ENCODE data around the gene MED12L. TPM values are rescaled to one million over a fixed set of nuclear protein-coding genes. Genes with fewer than 3 reads are reported as not detected.

MED12L gene
- 0.43 TPM for total RNA-seq

DNA sequence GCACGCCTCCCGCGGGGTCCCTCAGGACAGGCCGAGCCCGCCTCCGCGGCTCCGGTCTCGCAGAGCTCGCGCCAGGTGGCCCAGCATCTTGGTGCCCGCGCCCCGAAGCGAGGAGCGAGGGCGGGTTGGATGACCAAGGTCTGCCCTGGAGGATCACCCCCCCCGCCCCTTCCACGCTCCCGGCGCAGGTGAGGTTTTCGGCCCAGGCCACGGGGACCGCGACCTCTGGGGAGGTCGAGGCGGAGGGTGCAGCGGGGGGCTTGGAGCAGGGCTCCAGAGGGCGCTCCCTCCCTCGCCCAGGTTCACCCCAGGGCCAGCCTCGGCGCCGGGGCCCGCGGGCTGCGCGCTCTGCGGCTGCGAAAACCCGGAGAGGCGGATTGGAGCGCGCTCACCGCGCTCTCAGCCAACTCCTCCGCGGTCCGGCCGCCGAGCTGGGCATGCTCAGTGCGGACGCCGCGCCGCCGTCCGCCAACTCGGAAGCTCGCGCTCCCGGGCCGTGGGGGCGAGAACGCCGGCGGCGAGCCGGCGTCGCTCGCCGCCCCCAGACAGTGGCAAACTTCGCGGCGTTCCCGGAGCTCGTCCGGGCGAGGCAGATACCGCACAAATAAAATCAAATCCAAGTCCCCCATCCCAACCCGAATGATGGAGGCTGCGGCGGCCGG lies at the start of gene MED12L:
Gene MED12L (plus strand): TSS at position 438 of the 662 bp plus-strand sequence. CDS start 1,263 bp downstream, outside the sequence.
- Histone ChIP-seq H3K9me3 (no peaks in the 10 kb centered on the region), H3K4me3 (peak within 1 kb of the TSS; percentile 65 to 67), H3K27me3 (no peaks in the 10 kb centered on the region), H3K4me1 (no peaks in the 10 kb centered on the region), H3K36me3 (no peaks in the 10 kb centered on the region), H3K27ac (peak within 1 kb of the TSS in 1 of 2 donors; percentile 62)
- DNase-seq (ENCODE audit: low spot score in 2 of 2), result peak in 1 of 2 donors; percentile 70
- intact Hi-C loops (cut with DNase I), result loop anchor here (10.0 kb wide), 1 partner anchor 361 kb away; no protein-coding TSS in a partner anchor
- TF ChIP-seq CTCF (IDR thresholded peaks at IDR 0.05), result peak in 1 of 3 experiments; percentile 4

DNA sequence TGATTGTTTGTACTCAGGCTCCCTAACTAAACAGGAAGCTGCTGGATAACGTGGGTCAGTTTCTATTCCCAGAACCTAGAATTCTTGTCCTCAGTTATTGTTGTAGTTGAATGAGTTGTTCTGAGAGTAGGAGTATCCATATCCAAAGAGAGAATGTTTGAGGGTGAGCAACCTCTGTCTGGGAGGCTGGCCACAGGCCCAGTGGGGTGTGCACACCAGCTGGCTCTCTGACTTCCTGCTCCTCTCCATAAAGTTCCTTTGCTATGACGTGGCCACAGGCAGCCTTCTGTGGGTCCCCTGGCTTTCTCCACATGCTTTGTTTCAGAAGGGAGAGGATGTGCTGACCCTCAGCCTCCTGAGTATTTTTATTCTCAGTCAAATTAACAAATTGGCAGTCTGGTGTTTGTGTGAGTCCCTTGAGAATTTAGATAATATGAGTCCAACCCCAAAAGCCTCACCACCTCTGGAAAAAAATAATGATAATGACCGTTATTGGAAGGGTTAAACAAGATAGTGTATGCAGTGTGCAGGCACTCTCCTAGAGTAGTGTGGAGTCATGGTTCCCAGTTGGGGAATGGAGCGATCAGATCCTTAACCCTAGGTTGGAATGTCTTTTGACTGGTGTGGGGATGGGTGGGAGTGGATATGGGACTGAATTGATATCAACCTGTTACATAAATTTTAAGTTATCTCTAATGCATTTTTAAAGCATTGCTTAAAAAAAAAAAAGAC lies 47.6 kb upstream of the MED12L start:
- Histone ChIP-seq H3K9me3 (no peaks in the 10 kb centered on the region), H3K4me1 (no peaks in the 10 kb centered on the region), H3K27me3 (no peaks in the 10 kb centered on the region), H3K27ac (no peak overlapping the region), H3K4me3 (no peak overlapping the region), H3K36me3 (no peaks in the 10 kb centered on the region)
- no peak for TF ChIP-seq CTCF (IDR thresholded peaks at IDR 0.05)
- intact Hi-C loops (cut with DNase I), result no loop called here
- no peak for DNase-seq (ENCODE audit: low spot score in 2 of 2)

DNA sequence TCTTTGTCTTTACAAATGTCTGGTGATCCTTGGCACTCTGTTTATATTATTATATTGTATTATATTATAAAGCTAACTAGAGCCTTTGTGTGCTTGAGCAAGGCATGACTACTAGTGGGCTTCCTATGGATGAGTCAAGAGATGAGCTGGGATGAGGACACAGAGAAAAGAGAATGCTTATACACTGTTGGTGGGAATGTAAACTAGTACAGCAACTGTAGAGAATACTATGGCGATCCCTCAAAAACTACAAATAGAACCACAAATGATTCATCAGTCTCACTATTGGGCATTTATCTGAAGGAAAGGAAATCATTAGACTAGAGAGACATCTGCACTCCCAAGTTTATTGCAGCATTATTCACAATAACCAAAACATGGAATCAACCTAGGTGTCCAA lies 40.8 kb upstream of the MED12L start:
- intact Hi-C loops (cut with DNase I), result no loop called here
- Histone ChIP-seq H3K27ac (no peak overlapping the region), H3K36me3 (no peaks in the 10 kb centered on the region), H3K27me3 (no peaks in the 10 kb centered on the region), H3K4me1 (no peaks in the 10 kb centered on the region), H3K9me3 (no peaks in the 10 kb centered on the region), H3K4me3 (no peak overlapping the region)
- TF ChIP-seq CTCF (IDR thresholded peaks at IDR 0.05), result no peak
- DNase-seq (ENCODE audit: low spot score in 2 of 2), result no peak

DNA sequence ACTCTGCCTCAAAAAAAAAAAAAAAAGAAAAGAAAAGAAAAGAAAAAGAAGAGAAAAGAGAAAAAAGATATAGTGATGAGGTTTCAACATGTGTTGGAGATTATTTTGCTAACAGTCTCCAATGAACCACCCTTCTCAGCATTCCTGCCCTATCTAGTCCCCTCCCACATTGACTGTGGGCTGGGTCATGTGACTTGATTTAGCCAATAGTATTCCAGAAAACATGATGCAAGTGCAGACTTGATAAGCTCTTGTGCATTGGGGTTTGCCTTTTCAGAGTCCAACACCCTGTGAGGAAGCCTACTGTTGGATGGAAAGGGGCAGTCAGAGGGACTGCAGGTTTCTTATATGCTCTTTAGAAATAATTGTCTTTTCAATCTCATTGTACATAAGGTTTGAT lies 37.8 kb upstream of the MED12L start:
- TF ChIP-seq CTCF (IDR thresholded peaks at IDR 0.05), result no peak
- intact Hi-C loops (cut with DNase I), result no loop called here
- Histone ChIP-seq H3K36me3 (no peaks in the 10 kb centered on the region), H3K27ac (no peak overlapping the region), H3K27me3 (no peaks in the 10 kb centered on the region), H3K4me3 (no peak overlapping the region), H3K4me1 (no peaks in the 10 kb centered on the region), H3K9me3 (no peaks in the 10 kb centered on the region)
- DNase-seq (ENCODE audit: low spot score in 2 of 2), result no peak

DNA sequence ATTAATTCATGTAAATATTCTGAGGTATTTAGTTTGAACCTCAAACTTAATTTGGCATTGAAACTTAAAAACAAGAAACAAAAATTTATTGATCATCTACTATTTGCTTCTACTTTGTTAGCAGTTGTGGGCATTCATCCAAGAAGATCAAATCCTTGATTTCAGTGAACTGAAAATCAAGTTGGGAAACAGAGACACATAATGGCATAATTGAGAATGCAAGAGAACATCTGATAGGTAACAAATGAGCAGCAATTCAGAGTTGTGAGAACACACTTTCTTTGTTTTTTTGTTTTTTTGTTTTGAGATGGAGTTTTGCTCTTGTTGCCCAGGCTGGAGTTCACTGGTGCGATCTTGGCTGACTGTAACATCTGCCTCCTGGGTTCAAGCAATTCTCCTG lies 33.9 kb upstream of the MED12L start:
- no peak overlapping the region for H3K27ac ChIP-seq
- no peaks in the 10 kb centered on the region for H3K36me3 ChIP-seq
- H3K4me1 ChIP-seq, result no peaks in the 10 kb centered on the region
- no peak overlapping the region for H3K4me3 ChIP-seq
- H3K9me3 ChIP-seq, result no peaks in the 10 kb centered on the region
- intact Hi-C loops (cut with DNase I), result no loop called here
- DNase-seq (ENCODE audit: low spot score in 2 of 2), result no peak
- H3K27me3 ChIP-seq, result no peaks in the 10 kb centered on the region
- no peak for TF ChIP-seq CTCF (IDR thresholded peaks at IDR 0.05)
